H9 (cell line): ENCODE data around the gene MRPL34. TPM values are rescaled to one million over a fixed set of nuclear protein-coding genes. Genes with fewer than 3 reads are reported as not detected.
"Not testable (repeated sequence)": the region's sequence is repeated elsewhere in the genome, so short reads cannot be mapped to it uniquely, and the experiment has no call there.

Source experiments
- DNase-seq: peaks from one replicate; pipeline ENCODE4 v3.0.0-alpha.2; 2017
- H2AFZ ChIP-seq: one replicate; pipeline ENCODE4 v1.6.1; 2013; ENCODE audit warnings: mild to moderate bottlenecking, low read length, control low read depth, moderate library complexity
- H2AK5ac ChIP-seq: 2 replicates; pipeline ENCODE4 v1.6.1; 2013; ENCODE audit warnings: low read length, control low read depth, mixed read lengths; ENCODE audit not compliant: insufficient read length
- H2BK120ac ChIP-seq: one replicate; pipeline ENCODE4 v1.6.1; 2013; ENCODE audit warnings: low read depth, mild to moderate bottlenecking, low read length, control low read depth, inconsistent platforms; ENCODE audit not compliant: poor library complexity, severe bottlenecking
- H2BK12ac ChIP-seq: 2 replicates; pipeline ENCODE4 v1.6.1; 2013; ENCODE audit warnings: low read length, control low read depth, mixed read lengths, low read depth; ENCODE audit not compliant: insufficient read length
- H2BK15ac ChIP-seq: 2 replicates; pipeline ENCODE4 v1.6.1; 2013; ENCODE audit warnings: low read depth, low read length, control low read depth
- H2BK20ac ChIP-seq: one replicate; pipeline ENCODE4 v1.6.1; 2013; ENCODE audit warnings: low read depth, mild to moderate bottlenecking, low read length, control low read depth, inconsistent platforms; ENCODE audit not compliant: poor library complexity, severe bottlenecking
- H2BK5ac ChIP-seq: 2 replicates; pipeline ENCODE4 v1.6.1; 2013; ENCODE audit warnings: low read length, control low read depth, mixed read lengths; ENCODE audit not compliant: insufficient read length
- H3K14ac ChIP-seq: 2 replicates; pipeline ENCODE4 v1.6.1; 2013; ENCODE audit warnings: low read length, control low read depth; ENCODE audit not compliant: insufficient read depth
- H3K18ac ChIP-seq: 2 replicates; pipeline ENCODE4 v1.6.1; 2013; ENCODE audit warnings: low read depth, mild to moderate bottlenecking, mixed read lengths, low read length, control low read depth; ENCODE audit not compliant: insufficient read length
- H3K23ac ChIP-seq: 2 replicates; pipeline ENCODE4 v1.6.1; 2013; ENCODE audit warnings: low read length, control low read depth, mixed read lengths, low read depth; ENCODE audit not compliant: insufficient read length
- H3K23me2 ChIP-seq: 2 replicates; pipeline ENCODE4 v1.6.1; 2013; ENCODE audit warnings: low read depth, mild to moderate bottlenecking, mixed read lengths, low read length, control low read depth; ENCODE audit not compliant: insufficient read length, poor library complexity, severe bottlenecking
- H3K27ac ChIP-seq: 2 replicates; pipeline ENCODE4 v1.5.1; 2013; ENCODE audit warnings: low read length, control low read depth, mixed read lengths, low read depth; ENCODE audit not compliant: insufficient read length
- H3K27me3 ChIP-seq: 2 replicates; pipeline ENCODE4 v1.6.1; 2013; ENCODE audit warnings: low read length, control low read depth, inconsistent platforms; ENCODE audit not compliant: insufficient read depth
- H3K4ac ChIP-seq: 2 replicates; pipeline ENCODE4 v1.6.1; 2013; ENCODE audit warnings: low read depth, mild to moderate bottlenecking, control low read depth, inconsistent platforms, low read length, moderate library complexity
- H3K4me1 ChIP-seq: 2 replicates; pipeline ENCODE4 v1.6.1; 2013; ENCODE audit warnings: low read length, control low read depth, inconsistent platforms; ENCODE audit not compliant: insufficient read depth
- H3K4me2 ChIP-seq: 2 replicates; pipeline ENCODE4 v1.6.1; 2013; ENCODE audit warnings: low read length, control low read depth, mixed read lengths; ENCODE audit not compliant: insufficient read length, insufficient read depth
- H3K56ac ChIP-seq: 2 replicates; pipeline ENCODE4 v1.6.1; 2013; ENCODE audit warnings: low read depth, mild to moderate bottlenecking, mixed read lengths, low read length, control low read depth; ENCODE audit not compliant: insufficient read length
- H3K79me1 ChIP-seq: 2 replicates; pipeline ENCODE4 v1.6.1; 2013; ENCODE audit warnings: low read depth, mild to moderate bottlenecking, moderate library complexity, low read length, control low read depth, inconsistent platforms; ENCODE audit not compliant: insufficient read depth, poor library complexity, severe bottlenecking
- H3K79me2 ChIP-seq: 2 replicates; pipeline ENCODE4 v1.6.1; 2013; ENCODE audit warnings: low read length, control low read depth, inconsistent platforms; ENCODE audit not compliant: insufficient read depth
- H3K9ac ChIP-seq: 2 replicates; pipeline ENCODE4 v1.6.1; 2013; ENCODE audit warnings: low read length, control low read depth, mixed read lengths; ENCODE audit not compliant: insufficient read length; ENCODE audit errors: extremely low read depth
- H3K9me3 ChIP-seq: one replicate; pipeline ENCODE4 v1.6.1; 2013; ENCODE audit warnings: low read depth, low read length, inconsistent platforms; ENCODE audit not compliant: control insufficient read depth
- H3T11ph ChIP-seq: one replicate; pipeline ENCODE4 v1.6.1; 2013; ENCODE audit warnings: mild to moderate bottlenecking, low read length, control low read depth, inconsistent platforms
- H4K20me1 ChIP-seq: one replicate; pipeline ENCODE4 v1.6.1; 2013; ENCODE audit not compliant: control insufficient read depth, insufficient read length, insufficient read depth
- H4K5ac ChIP-seq: 2 replicates; pipeline ENCODE4 v1.6.1; 2013; ENCODE audit warnings: low read depth, mild to moderate bottlenecking, mixed read lengths, low read length, control low read depth; ENCODE audit not compliant: insufficient read length
- H4K8ac ChIP-seq: replicated peaks from 2 replicates; pipeline ENCODE4 v1.6.1; 2013; ENCODE audit warnings: low read length, control low read depth, mixed read lengths, low read depth; ENCODE audit not compliant: insufficient read length
- H4K91ac ChIP-seq: 2 replicates; pipeline ENCODE4 v1.6.1; 2013; ENCODE audit warnings: low read depth, mild to moderate bottlenecking, moderate library complexity, mixed read lengths, low read length, control low read depth; ENCODE audit not compliant: insufficient read length
- H3K27ac Mint-ChIP-seq, 3 experiments: 2 replicates in 2 of 3; 3 replicates in 1 of 3; pipeline ENCODE4 v1.8.0; 2020 to 2021; ENCODE audit warnings: mixed read lengths in 3 of 3, mild to moderate bottlenecking in 1 of 3, moderate library complexity in 1 of 3
- H3K27me3 Mint-ChIP-seq: 2 replicates; pipeline ENCODE4 v1.8.0; 2021; ENCODE audit warnings: low read depth, mild to moderate bottlenecking, moderate library complexity, mixed read lengths
- H3K36me3 Mint-ChIP-seq, 3 experiments: 2 replicates in 2 of 3; 3 replicates in 1 of 3; pipeline ENCODE4 v1.8.0; 2020 to 2021; ENCODE audit warnings: low read depth in 3 of 3, mixed read lengths in 3 of 3; ENCODE audit not compliant: insufficient read depth in 1 of 3
- H3K4me1 Mint-ChIP-seq, 2 experiments: 2 replicates each; pipeline ENCODE4 v1.8.0; 2020; ENCODE audit warnings: mixed read lengths in 2 of 2
- H3K4me3 Mint-ChIP-seq, 2 experiments: 2 replicates in 1 of 2; 3 replicates in 1 of 2; pipeline ENCODE4 v1.8.0; 2020 to 2021; ENCODE audit warnings: mild to moderate bottlenecking in 2 of 2, mixed read lengths in 2 of 2, moderate library complexity in 1 of 2
- H3K9me3 Mint-ChIP-seq, 2 experiments: 2 replicates in 1 of 2; 3 replicates in 1 of 2; pipeline ENCODE4 v1.8.0; 2020; ENCODE audit warnings: mild to moderate bottlenecking in 2 of 2, mixed read lengths in 2 of 2, moderate library complexity in 1 of 2
- WGBS: extraction: QIAGEN DNeasy Blood & Tissue Kit; methylation state at CpG from one replicate; pipeline ENCODE4 v1.1.7; 2013; ENCODE audit warnings: missing lambda C conversion rate, low lambda C conversion rate, mixed read lengths; ENCODE audit not compliant: insufficient read length; ENCODE audit errors: extremely low coverage; 5-methylcytosine and 5-hydroxymethylcytosine counted together
- total RNA-seq: library from RNA; stranded (reverse); gene quantifications from 2 replicates; pipeline ENCODE4 v1.2.1, GENCODE V29; 2021
- TF ChIP-seq, protein P1 (sequence below): fragments of 200-600 bp; sonication (generic); conservative IDR thresholded peaks from 3 replicates; pipeline ENCODE4 v1.8.0; 2021; ENCODE audit warnings: antibody characterized with exemption, mild to moderate bottlenecking

MRPL34 gene
- total RNA-seq, 1 experiment from 2014 or later = 84.6 TPM

DNA sequence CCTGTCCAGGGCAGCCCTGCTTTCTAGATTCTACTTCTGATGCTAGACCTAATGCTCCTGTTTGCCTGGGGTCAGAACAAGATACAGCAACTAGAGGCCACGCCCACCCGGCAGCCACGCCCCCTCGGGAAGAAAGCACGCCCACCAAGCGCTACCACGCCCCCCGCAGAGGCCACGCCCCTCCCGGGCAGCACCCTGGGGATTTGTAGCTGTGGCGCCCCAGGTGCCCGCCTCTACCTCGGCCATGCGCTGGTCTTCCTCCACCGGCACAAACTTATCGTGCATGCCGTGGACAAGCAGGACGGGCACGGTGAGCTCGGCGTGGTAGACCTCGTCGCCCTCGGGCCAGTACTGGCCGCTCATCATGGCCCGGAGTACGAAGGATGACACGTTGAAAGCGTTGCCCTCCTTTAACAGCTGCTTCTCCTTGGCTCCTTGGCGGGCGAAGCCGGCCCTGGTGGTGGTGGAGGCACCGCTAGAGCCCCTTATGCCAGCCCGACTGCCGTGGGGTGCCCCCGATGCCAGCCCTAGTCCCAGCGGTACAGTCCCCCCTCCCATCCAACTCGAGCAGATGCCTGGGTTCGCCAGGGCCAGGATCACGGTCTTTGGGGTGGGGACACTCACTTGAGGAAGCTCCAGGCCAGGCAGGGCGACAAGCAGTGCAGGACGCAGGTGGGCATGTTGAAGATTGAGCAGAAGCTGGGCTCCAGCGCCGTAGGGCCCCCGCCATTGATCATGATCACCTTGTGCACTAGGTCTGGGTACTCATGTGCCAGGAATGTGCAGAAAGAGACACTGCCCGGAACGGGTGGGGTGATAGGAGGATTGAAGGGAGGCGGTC, 11.4 kb upstream of the MRPL34 start:
- Histone ChIP-seq H3K56ac (no peak overlapping the region), H3K9ac (no peak overlapping the region), H3K79me2 (no peaks in the 10 kb centered on the region), H2BK12ac (no peak overlapping the region), H2BK120ac (no peak overlapping the region), H4K20me1 (no peaks in the 10 kb centered on the region), H3K4me1 (no peaks in the 10 kb centered on the region; the same call in 1 of the 2 replicates), H4K8ac (no peak overlapping the region), H3K79me1 (no peaks in the 10 kb centered on the region), H3K4me2 (peak overlapping the region; percentile 78), H3T11ph (no peak overlapping the region), H2AK5ac (no peak overlapping the region), H3K14ac (no peak overlapping the region), H3K27ac (no peak overlapping the region), H3K23me2 (no peaks in the 10 kb centered on the region), H3K18ac (no peak overlapping the region), H3K23ac (no peak overlapping the region), H4K5ac (no peak overlapping the region), H3K4ac (no peak overlapping the region), H3K27me3 (no peaks in the 10 kb centered on the region), H2BK5ac (no peak overlapping the region), H2BK15ac (no peak overlapping the region), H2BK20ac (no peak overlapping the region), H2AFZ (no peak overlapping the region), H3K9me3 (no peaks in the 10 kb centered on the region), H4K91ac (no peak overlapping the region)
- H3K4me1 Mint-ChIP-seq = peaks cover 5 to 21% of the 10 kb centered on the region in 2 experiments; a peak in 2 of 4 replicates
- peaks cover 2% of the 10 kb centered on the region; the same call in 1 of the 2 replicates for H3K27me3 Mint-ChIP-seq
- TF ChIP-seq, protein P1, sequence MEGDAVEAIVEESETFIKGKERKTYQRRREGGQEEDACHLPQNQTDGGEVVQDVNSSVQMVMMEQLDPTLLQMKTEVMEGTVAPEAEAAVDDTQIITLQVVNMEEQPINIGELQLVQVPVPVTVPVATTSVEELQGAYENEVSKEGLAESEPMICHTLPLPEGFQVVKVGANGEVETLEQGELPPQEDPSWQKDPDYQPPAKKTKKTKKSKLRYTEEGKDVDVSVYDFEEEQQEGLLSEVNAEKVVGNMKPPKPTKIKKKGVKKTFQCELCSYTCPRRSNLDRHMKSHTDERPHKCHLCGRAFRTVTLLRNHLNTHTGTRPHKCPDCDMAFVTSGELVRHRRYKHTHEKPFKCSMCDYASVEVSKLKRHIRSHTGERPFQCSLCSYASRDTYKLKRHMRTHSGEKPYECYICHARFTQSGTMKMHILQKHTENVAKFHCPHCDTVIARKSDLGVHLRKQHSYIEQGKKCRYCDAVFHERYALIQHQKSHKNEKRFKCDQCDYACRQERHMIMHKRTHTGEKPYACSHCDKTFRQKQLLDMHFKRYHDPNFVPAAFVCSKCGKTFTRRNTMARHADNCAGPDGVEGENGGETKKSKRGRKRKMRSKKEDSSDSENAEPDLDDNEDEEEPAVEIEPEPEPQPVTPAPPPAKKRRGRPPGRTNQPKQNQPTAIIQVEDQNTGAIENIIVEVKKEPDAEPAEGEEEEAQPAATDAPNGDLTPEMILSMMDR = no peak
- H3K9me3 Mint-ChIP-seq = peaks cover 4% of the 10 kb centered on the region in 2 experiments; a peak in 3 of 5 replicates
- peak overlapping the region in 1 of 3 experiments; percentile 89; a peak in 1 of 7 replicates for H3K27ac Mint-ChIP-seq
- DNase-seq = peak; percentile 88
- WGBS = no CpG with 5 or more reads among the region's 48 CpGs
- H3K36me3 Mint-ChIP-seq = peaks cover 20 to 24% (median 21%) of the 10 kb centered on the region in 3 experiments
- H3K4me3 Mint-ChIP-seq = peak overlapping the region; percentile 80 to 89

DNA sequence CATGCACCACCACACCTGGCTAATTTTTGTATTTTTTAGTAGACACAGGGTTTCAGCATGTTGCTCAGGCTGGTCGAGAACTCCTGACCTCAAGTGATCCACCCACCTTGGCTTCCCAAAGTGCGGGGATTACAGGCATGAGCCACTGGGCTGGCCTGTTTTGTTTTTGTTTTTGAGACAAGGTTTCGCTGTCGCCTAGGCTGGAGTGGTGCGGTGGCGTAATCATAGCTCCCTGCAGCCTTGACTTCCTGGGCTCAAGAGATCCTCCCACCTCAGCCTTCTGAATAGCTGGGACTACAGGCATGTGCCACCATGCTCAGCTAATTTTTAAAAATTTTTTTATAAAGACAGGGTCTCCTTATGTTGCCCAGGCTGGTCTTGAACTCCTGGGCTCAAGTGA, 10.1 kb upstream of the MRPL34 start:
- H3T11ph ChIP-seq = not testable (repeated sequence)

More for the DNA sequence above, 10.1 kb upstream of the MRPL34 start:
- H3K27ac Mint-ChIP-seq, H3K4ac ChIP-seq, H2BK20ac ChIP-seq, H3K4me3 Mint-ChIP-seq, H2BK12ac ChIP-seq, H4K91ac ChIP-seq, H3K9me3 Mint-ChIP-seq, H2AK5ac ChIP-seq, H2BK15ac ChIP-seq, H3K4me2 ChIP-seq, H3K27me3 Mint-ChIP-seq, DNase-seq, H3K14ac ChIP-seq, H3K9ac ChIP-seq, H2BK5ac ChIP-seq, H3K23me2 ChIP-seq, H3K23ac ChIP-seq, H4K20me1 ChIP-seq, H4K8ac ChIP-seq, H3K27me3 ChIP-seq, H2AFZ ChIP-seq, H3K4me1 ChIP-seq, H3K9me3 ChIP-seq, H3K56ac ChIP-seq, H4K5ac ChIP-seq, H3K79me2 ChIP-seq, H3K79me1 ChIP-seq, H2BK120ac ChIP-seq, H3K18ac ChIP-seq, H3K27ac ChIP-seq: not testable (repeated sequence)
- Mint-ChIP-seq H3K36me3 (peaks cover 20 to 28% (median 21%) of the 10 kb centered on the region in 3 experiments), H3K4me1 (peaks cover 5 to 17% of the 10 kb centered on the region in 2 experiments; a peak in 2 of 4 replicates)
- WGBS = no CpG with 5 or more reads among the region's 6 CpGs
